CD4-positive, alpha-beta T cell treated with Interleukin-1 beta for 1 hour (primary cell): Measurements from ENCODE around the gene PDE7B.

Experiments used
- DNase-seq, 2 donors: peaks; one replicate each; pipeline ENCODE4 v3.0.0-alpha.2; 2020 to 2022

PDE7B gene

DNA sequence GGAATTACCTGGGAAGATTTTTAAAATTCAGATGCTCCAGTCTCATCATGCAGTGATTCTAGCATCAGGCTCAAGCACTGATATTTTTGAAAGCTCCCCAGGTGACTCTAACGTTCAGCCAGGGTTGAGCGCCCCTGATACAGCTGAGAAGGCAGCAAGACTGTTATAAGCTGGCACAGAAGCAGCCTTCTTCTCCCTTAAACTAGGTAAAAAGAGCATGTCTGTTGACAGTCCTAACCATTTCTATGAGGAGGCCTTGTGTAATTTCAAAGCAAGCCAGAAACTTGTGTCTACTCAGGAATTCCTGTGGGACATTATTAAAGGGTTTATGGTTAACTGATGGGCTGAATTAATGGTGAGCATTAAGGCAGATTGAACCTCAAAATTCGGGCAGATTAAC is 141.9 kb downstream of the PDE7B start:
- DNase-seq: no peak

DNA sequence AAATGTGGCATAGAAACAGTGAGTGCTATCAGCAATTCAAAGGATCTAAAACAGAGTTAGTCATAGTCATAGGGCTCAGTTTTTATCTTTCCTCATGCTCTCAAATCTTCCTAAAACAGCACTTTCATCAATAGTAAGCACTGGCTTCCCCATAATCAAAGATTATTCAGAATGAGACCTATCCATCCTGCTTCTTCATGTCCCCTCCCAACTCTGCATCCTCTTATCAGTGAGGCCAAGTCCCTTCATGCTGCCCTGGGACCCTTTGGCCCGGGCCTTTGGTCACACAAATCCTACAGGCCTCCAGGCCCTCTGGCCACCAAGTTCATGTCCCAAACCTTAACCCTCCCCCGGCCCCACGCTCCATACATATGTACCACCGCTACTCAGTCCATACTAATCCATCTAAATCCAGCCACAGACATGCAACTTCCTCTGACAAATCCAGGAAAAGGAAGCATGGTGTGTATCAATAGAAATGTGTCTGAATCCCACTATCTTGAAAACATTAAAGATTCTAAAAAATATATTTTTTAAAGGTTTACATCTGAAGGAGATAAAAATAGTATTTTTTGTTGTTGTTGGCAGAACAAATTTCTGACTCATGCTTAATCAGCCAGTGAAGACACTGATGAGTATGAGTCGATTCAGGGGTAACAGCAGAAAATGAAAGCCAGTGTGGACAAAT is 143.5 kb downstream of the PDE7B start:
- DNase-seq: no peak

DNA sequence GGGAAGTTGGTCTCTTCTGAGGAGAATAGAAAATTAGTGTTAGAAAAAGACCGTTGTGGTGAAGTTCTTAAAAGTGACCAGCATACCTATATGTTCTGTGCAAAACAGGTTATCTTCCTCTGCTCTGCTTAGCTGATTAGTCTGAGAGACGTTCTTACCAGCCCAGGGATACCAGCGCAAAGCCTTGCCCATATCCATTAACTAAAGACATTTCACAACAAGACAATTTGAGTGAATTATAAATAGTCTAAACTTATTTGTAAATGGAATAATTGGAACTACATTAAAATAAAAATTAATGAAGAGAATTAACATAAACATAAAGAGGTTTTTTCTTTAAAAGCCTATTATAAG is 144.0 kb downstream of the PDE7B start:
- DNase-seq: no peak

DNA sequence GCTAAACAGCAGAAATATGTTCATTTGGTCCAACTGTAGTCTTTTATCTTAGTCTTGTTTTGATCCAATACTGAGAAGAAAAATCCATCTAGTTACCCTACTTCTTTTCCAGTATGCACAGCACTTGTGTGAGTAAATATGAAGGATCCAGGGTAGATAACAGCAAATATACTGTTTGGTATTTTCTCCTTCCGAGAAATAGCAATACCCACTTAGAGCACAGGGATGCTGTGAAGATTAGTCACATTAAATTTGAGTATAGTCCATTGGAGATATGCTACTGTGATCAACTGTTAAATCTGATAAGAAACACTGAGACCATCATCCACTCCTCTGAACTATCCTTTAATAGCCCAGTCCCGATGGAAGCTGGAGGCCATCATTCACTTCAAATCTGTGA is 145.2 kb downstream of the PDE7B start:
- DNase-seq: no peak

DNA sequence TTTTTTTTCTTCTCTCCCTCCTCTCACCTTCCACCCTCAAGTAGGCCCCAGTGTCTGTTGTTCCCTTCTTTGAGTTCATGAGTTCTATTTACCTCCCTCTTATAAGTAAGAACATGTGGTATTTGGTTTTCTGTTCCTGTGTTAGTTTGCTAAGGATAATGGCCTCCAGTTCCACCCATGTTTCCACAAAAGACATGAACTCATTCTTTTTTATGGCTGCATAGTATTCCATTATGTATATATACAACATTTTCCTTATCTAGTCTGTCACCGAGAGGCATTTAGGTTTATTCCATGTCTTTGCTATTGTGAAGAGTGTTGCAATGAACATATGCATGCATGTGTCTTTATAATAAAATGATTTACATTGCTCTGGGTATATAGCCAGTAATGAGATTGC is 147.9 kb downstream of the PDE7B start:
- DNase-seq: no peak

DNA sequence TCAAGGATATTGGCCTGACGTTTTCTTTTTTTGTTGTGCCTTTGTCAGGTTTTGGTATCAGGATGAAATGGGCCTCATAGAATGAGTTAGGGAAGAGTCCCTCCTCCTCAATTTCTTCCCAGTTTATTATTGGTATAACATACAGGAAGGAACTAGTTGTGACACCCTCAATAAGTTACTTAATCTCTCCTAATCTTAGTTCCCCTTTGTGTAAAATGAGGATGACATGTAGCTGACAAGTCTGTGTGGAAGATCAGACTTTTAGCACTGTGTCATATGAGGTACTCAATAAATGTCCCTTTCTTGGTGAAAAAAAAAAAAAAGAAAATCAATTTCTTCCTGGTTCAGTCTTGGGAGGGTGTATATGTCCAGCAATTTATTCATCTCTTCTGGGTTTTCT is 155.8 kb downstream of the PDE7B start:
- DNase-seq: no peak

DNA sequence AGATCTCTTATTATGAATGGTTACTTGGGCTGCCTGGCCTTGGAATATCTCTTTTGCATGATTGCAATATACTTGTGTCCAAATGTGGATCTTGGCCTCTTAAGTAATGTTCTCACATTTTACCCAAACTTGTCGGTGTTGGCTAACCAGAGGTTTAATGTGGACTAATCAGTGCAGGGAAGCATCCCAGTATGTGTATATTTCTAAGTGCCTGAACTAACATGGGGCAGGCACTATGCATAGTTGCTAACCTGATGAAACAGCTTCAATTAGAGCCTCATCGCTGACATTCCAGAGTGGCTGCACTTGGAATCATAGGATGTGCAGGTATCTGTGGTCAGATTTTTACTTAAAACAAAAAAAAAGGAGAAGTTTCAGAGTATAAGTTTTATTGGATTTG is 160.0 kb downstream of the PDE7B start:
- no peak for DNase-seq

DNA sequence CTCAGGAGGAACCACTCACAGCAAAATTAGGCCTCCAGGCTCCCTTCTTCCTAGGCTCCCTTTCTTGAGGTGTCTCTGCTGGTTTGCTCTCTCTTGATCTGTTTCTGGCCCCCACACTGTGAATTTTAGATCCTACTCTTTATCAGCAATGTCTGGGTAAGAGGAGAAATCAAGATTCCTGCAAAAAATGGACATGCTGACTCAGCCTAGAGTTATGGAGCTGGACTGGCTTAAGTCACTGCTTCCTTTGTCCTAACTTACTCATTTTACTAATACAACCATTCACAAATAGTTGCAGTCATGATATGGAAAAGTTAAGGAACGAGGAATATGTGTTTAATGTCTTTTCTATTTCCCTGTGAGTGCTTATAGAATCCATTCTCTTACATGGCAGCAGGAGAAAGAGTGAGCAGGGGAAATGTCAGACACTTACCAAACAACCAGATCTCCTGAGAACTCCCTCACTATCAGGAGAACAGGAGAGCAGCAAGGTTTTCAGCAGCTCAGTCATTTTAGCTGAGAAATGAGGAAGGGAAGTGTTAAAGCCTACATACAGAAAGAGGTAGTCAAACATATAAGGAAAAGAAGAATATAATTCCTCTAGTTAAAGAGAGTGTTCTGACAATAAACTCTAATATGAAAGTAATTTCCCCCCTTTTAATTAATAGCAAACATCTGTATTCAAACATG is 160.8 kb downstream of the PDE7B start:
- no peak for DNase-seq

DNA sequence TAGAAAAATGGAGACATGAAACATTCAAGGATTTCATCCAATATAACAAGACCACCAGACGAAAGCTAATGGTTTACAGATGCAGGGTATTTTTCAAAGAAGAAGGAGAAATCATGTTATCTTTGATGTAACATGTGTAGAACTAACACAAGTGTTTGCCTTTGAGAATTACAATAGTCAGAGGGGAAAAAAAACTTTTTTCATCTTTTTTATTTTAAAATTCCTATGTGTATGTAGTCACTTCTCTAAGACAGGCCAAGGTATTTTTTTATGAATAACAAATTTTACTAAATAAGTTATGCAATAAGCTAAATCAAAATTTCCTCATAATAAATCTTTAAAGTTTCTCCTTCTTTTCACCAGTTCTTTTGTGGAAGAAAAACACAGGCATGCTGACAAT is 161.4 kb downstream of the PDE7B start:
- no peak for DNase-seq

DNA sequence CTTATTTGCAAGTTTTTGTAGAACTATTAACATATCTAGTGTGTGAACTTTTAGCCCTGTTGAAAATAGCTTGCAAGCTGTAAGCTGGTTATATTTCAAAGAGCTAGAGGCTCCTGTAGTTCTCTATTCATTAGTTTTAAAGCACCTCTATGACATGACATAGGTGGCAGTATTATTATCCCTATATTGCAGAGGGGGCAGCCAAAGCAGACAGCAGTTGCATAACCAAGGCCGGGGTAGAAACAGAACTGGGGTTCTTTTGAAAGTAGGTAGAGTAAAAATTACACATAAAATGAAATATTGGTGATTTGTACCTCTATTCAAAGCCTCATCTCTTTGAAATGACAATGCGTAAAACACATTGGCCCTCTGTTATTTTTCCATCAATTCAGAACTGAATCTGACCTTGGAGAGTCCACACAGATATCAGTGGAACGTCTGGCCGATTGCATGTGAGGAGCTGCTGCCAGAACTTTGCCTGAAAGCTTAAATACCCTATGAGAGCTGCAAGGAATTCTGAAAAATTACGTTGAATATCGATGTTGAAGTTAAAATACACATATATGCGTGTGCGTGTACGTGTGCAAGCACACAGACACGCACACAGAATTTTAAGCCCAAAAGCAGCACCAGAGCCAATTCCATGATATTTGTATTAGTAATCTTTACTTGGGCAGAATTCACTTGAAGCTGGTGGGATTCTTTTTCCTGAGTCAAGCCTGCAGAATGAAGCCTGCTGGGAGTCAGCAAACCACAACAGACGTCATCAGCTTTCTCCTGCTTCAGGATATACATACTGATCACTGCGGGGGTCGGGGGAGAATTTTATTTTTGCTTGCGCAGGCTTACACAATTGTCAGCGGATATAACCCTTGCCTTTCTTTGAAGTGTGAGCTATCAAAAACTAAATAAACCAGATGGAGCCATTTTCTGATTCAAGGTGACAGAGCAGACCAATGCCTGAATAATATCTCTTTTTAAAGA is 163.2 kb downstream of the PDE7B start:
- no peak for DNase-seq

DNA sequence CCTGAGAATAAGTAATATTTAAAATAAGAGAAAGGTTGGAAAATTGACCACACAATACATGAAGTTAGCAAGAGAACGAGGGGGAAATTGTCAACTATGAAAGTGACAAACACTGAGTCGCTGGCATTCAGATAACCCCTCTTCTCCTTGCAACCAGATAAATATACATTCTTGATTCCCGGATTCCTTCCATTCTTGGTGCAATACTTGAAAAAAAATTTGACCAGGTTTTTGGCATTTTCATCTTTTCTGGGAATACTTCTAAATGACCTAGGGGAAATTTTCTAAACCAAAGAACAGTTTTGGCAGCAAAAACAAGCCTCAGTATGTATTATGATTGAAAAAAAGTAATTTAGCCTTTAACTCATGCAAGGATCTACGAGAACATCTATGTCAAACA is 164.0 kb downstream of the PDE7B start:
- no peak for DNase-seq

DNA sequence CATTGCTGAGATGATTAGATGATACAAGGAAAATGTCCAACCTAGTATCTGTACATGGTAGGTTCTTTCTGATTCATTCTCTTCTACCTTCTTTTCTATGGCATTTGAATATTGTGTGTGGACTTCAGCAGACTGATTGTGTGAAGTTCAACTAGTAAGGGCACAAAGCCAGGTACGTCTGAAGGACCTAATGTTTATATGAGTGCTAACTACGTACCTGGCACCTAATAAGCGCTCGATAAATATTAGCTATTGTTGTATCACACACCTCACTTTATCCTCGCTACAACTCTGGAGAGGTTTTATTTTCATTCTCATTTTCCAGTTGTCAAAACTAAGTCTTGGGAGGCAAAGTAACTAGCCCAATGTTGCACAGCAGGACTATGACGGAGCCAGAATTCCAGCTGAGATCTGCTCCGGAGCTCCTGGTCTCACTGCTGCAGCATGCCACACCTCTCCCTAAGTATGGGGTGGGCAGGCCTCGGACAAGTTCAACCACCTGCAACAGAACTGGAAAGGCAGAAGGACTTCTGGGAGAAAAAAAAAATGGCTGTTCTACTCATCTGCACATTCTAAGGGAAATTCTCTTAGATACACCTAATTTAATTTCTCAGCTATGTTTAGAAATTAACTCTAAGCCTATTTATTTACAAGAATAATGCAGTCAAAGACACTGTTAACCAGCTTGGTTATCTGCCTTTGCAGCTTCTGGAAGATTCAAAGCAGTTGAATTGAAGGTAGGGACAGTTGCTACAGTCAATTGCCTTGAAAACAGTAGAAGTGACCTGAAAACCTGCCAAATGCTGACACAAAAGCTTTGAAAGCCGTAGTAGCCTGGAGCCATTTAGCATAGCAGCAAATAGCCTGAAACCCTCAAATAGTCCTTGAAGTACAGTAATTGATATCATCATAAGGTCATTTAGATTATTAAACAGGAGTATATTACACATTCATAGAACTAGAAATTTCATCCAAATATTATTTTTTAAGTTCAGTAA is 165.0 kb downstream of the PDE7B start:
- DNase-seq: no peak

DNA sequence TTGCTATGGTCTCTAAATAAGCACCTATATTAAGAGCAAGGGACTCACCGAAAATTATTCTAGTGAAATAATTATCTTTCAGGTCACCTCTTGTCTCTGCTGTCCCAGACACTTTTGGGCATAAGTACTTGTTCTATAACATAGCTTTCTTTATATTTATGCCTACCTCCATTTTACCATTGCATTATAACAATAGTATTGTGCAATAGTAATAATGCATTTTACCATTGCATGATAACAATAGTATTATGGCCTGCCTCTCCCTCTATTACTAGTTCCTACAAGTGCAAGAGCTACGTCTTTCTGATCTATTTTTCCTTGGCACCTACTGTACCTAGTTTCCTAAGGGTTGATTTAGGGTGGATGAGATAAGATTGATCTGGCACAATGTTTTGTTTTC is 169.2 kb downstream of the PDE7B start:
- no peak for DNase-seq

DNA sequence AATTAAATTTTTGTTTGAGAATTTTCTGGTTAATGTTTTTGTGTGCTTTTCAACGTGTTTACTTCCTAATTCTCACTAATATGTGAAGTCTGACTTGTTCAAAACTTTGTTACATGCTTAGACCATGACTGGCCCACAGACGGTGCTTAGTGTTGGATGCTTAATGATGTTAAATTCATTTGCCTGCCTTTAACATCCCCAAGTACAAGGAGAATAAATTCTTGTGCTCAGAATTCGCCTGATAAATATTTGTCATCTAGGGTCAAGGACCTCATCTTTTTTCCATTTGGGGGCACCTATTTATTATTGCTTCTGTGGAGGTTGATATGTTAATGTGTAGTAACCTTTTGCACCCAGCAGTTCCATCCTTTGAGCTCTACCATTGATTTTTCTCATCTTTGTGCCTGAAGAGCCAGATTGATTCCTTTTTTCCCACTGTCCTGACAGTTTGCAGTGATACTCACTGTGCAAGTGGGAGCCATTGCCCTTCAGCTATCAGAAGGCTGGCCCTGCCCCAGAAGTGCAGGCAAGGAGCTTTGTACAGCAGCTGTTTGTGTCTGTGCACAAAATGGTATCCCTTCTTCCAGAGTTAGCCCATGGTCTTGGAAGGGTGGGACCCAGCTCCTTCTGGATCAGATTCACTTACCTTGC is 170.8 kb downstream of the PDE7B start:
- DNase-seq: no peak

DNA sequence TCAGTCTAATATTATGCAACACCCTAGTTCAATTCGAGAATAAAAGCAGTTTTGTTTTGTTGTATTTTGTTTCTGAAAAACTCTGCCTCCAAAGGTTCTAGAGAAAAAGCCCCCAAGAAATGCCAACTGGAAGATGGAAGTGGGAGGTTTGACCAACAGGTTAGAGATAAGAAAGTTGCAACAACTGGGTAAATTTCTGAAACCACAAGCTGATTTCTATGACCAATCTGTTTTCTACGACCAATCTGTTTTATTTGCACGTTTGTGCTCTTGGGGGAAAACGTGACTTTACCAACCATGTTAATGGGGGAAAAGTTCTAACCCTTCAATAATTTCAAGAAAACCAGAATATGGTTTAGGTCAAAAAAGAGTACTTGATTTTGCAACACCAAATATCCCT is 173.2 kb downstream of the PDE7B start:
- DNase-seq: no peak

DNA sequence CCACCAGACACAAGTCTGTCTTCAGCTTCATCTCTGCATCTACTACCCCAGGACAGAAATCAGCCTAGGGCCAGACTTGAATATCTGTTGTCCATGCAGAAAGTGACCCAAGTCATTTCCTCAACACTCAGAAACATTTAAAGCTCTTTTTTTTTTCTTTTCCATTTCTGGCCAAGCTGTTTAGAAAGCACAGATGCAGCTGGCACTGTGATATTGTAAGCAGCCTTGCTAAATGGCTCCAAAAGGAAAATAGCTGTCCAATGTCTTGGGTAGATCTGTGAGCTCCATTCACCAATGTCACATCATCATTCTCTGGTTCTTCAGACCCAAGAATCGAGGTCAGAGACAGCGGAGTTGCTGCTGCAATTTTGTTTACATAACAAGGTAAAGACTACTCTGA is 174.2 kb downstream of the PDE7B start:
- DNase-seq: no peak

DNA sequence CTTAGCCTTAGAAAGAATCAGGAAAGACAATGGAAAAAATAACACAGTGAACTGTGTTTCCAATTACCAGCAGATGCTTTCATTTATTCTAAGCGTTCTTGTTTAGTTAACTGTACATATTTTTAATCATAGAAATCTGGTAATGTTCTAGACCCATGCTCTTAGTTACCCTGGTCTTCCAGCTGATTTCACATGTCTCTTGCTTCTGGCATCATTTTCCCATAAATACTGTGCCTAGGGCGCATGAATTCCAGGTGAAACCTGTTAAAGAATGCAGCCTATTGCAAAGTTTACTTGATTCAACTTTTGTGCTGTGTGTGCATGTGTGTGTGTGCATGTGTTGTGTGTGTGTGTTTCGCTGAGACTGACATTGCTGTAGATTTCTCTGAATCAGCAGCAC is 178.6 kb downstream of the PDE7B start:
- no peak for DNase-seq

DNA sequence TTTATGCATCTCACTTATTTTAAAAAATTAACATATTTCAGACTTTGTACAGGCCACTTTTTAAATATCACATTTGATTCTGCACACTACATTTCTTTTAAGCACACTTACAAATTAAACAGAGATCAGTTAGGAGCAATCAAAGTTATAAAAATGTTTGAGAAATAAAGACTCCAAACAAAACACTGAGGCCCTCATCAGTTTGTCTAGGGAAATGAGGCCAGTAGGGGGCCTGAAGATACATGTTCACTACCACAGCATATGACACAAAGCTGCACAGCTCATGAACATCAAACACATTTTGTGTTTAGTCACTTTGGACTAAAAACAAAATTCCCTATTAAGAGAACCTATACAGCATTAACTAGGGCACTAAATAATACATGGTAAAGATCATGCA is 180.5 kb downstream of the PDE7B start:
- peak in 1 of 2 donors; percentile 2 for DNase-seq

DNA sequence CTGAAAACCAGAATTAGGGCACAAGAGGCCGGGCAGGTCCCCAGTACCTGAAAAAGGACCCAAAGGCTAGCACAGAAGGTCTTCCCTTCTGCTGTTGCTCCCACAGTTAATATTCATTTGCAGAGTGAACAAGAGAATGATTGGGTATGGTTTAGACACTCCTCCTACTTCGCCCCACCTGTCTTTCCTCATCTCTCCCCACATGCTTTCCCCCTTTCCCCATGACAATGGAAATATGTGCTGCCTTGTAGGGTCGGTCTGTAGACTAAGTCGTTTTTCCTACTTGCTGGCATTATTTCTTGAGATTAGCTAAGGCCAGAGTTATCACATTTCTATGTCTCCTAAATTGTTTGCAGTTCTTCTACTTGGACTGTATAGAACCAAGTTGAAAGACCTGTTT is 181.9 kb downstream of the PDE7B start:
- DNase-seq: no peak

DNA sequence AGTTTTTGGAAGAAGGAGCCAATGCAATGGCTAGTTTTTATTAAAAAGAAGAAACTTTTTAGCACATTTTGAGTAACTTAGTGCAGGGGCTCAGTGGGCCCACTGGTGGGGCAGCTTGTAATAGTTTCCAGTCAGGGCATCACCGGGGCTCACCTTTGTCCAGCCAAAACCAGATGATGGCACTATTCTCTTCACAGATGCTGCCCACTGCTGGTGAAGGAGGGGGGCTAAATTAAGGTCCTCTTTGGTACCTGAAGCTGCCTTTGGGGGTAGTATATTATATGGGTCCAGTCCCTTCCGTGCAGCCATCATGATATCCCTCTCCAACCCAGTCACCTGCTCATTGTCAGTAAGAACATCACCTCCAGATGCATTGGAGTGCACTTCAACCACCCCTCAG is 182.9 kb downstream of the PDE7B start:
- no peak for DNase-seq

DNA sequence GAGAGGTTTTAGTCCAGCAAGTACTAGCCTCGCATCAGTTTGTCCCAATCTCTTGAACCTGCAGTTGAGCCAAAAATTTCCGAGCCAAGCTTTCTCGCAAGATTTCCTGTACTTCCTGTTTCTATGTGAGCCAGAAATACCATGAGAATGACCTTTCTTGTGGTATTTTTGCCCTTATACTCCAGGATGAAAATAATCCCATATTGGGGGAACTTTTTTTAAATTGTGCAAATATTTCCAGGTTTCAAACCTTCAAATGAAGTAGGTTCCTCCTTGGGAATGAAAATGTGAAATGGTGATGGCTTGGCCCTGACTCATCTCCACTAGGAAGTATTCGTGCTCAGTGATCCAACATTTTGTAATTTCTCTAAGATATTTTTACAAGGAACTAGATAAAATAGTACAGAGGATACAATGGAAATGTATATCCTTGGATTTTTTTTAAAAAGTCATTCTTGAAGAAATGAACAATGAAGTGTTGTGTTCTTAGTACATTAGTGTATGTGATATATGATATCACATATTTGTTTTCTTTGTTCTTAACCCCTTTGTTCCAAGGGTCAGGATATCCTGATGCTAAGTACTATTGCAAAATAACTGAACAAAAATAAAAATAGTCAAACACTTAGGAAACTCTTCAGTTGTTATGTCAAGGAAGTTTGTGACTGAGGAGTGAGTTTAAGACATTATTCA is 184.0 kb downstream of the PDE7B start:
- DNase-seq: no peak

DNA sequence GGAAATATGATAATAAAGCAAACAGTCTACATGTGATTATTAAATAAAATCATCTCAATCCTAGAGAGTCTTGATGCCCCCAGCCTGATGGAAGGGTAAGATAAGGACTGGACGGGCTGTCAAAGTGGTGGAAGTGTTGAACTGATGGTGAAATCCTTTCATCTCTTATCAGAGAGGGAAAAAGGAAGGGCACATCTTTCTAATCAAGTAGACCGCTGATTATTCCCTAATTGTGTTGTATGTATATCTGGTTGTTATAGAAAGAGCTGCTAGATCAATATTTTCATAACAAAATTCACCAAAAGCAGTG is 184.5 kb downstream of the PDE7B start:
- no peak for DNase-seq
